K562 (cell line): ENCODE results near the gene GTPBP1.

Source experiments
- GABPA ChIP-seq: fragments of 200-800 bp; sonication (Bioruptor generic); conservative IDR thresholded peaks from 2 replicates; pipeline ENCODE4 v1.6.1; 2016; ENCODE audit warnings: low read depth, missing genetic modification characterization, missing compliant biosample characterization
- POU5F1 ChIP-seq: fragments of 150-350 bp; IDR thresholded peaks from 2 replicates; pipeline ENCODE4 v1.6.1; 2014; ENCODE audit warnings: borderline replicate concordance, low read length, low read depth, mild to moderate bottlenecking; ENCODE audit not compliant: partially characterized antibody
- ZNF282 ChIP-seq: sonication (generic); formaldehyde crosslinking; IDR thresholded peaks from 2 replicates; pipeline ENCODE4 v1.8.1; 2023; ENCODE audit warnings: missing genetic modification reagents
- ZNF696 ChIP-seq: fragments of 250-450 bp; sonication (Bioruptor Pico); conservative IDR thresholded peaks from 2 replicates; pipeline ENCODE4 v1.4.0; 2020; ENCODE audit warnings: mild to moderate bottlenecking, moderate library complexity

DNA sequence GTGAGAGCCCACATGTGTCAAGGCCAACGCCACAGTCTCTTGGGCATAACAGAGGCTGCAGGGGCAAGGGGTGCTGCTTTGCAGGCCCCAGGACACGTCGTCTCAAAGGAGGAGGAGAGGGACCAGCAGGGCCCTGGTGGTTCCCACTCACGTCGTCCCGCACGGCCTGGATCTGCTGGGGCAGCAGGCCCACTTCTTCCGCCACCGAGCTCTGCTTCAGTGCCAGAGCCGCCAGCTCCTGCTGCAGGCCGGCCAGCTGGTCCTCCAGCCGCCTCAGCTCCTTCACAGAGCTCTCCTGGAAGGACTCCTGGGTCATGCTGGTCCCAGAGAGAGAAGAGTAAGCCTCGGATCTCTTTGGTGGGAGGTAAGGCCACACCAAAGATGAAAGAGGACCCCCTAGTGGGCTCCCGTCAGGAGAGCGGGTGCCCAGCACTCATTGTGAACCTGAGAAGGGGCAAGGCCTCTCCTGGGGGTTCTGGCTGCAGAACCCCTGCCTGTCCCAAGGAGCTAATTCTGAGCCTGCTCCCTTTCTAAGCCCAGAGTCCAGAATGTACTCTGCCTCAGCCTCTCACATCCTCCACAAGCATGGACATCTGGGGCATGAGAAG is 34.5 kb downstream of the GTPBP1 start:
- TF ChIP-seq ZNF696 (CRISPR knock-in tag) = no peak
- no peak for TF ChIP-seq ZNF282 (CRISPR knock-in tag)
- no peak for TF ChIP-seq GABPA (tag)
- TF ChIP-seq POU5F1 = no peak
